Measurements from ENCODE around the gene POU2F3. TPM values are rescaled to one million over a fixed set of nuclear protein-coding genes. Genes with fewer than 3 reads are reported as not detected.

POU2F3 gene
- not detected for total RNA-seq (2021; fragmentation: NEBNext Ultra II Directional; extraction: Animal tissue kit (Norgen Biotek cat#: 25700))
- long read RNA-seq, result 0 reads

DNA sequence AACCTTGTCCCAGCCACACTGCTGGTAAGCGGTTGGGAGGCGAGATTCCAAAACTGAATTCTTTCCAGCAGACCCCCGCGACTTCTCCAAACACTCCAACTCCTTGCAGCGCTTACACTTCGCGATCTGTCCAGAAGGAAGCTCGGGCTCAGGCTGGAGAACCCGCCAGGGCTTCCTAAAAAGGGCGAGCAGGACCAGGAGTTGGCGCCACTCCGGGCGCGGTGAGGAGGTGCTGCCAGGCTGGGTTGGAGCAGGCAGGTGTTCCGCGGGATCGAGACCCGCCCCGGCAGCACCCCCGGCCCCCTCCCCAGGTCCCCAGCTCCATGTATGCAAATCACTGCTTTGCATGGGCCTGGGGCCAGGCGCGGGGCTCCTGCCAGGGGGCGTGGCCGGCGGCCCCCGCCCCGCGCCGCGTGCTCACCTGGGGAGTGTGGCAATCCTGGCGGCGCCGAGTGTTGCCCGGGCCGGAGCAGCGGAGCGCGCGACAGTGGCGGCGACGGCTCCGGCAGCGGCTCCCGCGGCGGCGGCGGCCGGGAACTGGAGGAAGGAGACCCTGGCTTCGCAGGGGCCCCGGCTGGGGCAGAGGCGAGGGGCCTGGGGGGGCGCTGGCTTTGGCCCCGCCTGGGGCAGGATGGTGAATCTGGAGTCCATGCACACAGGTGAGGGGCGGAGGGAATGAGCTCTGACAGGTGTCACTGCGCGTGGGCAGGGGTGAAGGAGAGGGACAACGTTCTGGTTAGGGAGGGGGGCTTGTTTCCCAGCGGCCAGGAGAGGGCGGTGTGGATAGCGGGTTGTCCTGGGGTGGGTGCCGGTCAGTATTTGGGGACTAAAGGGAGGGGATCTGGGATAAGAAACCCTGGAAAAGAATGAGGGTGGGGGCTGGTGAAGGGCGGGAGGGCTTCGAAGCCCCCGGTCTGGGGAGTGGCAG, at the start of gene POU2F3:
Gene POU2F3 (plus strand): TSS at position 428 of the 928 bp plus-strand sequence. CDS start 204 bp downstream, at position 632.
- Mint-ChIP-seq H3K27me3 (ENCODE audit: insufficient read depth) (peaks cover 67% of the 10 kb centered on the region), H3K4me3 (no peak within 1 kb of the TSS), H3K4me1 (ENCODE audit: low read depth) (peaks cover 8% of the 10 kb centered on the region; the same call in 1 of the 2 replicates), H3K9me3 (no peaks in the 10 kb centered on the region), H3K27ac (no peak within 1 kb of the TSS), H3K36me3 (ENCODE audit: low read depth) (no peaks in the 10 kb centered on the region)
- no peak for DNase-seq
- TF ChIP-seq, protein P1, sequence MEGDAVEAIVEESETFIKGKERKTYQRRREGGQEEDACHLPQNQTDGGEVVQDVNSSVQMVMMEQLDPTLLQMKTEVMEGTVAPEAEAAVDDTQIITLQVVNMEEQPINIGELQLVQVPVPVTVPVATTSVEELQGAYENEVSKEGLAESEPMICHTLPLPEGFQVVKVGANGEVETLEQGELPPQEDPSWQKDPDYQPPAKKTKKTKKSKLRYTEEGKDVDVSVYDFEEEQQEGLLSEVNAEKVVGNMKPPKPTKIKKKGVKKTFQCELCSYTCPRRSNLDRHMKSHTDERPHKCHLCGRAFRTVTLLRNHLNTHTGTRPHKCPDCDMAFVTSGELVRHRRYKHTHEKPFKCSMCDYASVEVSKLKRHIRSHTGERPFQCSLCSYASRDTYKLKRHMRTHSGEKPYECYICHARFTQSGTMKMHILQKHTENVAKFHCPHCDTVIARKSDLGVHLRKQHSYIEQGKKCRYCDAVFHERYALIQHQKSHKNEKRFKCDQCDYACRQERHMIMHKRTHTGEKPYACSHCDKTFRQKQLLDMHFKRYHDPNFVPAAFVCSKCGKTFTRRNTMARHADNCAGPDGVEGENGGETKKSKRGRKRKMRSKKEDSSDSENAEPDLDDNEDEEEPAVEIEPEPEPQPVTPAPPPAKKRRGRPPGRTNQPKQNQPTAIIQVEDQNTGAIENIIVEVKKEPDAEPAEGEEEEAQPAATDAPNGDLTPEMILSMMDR (IDR thresholded peaks at IDR 0.05), result peak; percentile 20; the same call in 1 of the 2 replicates

DNA sequence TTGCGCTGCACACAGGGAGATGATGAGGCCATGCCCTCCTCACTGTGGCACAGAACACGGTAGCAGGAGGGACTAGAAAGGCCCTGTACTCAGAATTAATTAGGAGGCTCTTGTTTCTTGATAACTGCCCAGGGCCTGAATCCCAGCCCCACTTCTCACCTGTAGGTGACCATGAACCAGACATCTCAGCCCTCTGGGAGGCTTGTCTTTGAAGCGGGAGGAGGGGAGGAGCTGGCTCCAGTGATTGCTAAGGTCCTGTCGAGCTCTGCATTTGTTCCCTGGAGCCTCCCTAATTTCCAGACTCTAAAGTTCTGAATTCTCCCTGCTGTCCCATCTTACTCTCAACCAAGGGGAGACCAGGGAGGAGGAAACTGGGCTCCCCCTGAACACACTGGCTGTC, 48.9 kb upstream of the POU2F3 start:
- DNase-seq, result no peak
- Mint-ChIP-seq H3K9me3 (no peaks in the 10 kb centered on the region), H3K27ac (no peak overlapping the region), H3K36me3 (ENCODE audit: low read depth) (no peaks in the 10 kb centered on the region), H3K4me1 (ENCODE audit: low read depth) (peaks cover 17% of the 10 kb centered on the region), H3K27me3 (ENCODE audit: insufficient read depth) (peaks cover 16% of the 10 kb centered on the region), H3K4me3 (no peak overlapping the region)
- TF ChIP-seq, protein P1 (IDR thresholded peaks at IDR 0.05), result no peak

DNA sequence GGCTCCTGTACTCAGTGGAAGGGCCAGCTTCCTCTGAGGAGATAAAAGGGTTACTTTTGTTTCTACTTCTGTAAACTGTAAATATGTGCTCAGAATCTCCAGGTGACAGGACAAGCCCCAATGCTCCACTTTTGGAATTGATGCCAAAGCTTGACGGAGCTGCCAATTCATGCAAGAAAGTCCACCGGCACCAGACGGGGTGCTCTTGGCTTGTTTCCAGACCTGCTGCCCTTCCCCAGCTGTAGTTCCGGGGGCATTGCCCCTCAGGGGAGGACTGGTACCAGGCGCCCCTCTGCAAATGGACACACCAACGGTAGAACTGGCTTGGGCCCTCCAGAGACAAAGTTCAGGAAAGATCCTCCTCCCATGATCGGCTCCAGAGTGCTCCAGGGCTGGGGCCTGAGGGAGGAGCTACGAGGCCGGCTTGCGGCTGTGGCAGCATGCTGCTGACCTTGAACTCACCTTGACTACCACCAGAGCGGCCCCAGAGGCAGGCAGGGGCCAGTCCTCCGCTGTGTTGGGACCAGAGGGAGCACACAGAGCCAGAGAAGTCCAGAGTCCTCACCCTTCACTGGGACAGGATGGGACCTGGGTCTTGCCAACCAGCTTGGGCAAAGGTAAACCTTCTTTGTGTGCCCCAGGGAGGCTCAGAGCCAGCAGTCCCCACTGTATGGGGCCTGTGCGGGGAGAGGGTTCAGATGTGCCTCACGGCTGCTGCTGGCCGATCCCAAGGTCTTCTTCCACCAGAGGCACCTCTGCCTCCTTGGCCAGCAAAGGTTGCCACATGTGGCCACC, 46.9 kb upstream of the POU2F3 start:
- Mint-ChIP-seq H3K27me3 (ENCODE audit: insufficient read depth) (peaks cover 14% of the 10 kb centered on the region), H3K27ac (no peak overlapping the region), H3K4me3 (no peak overlapping the region), H3K36me3 (ENCODE audit: low read depth) (no peaks in the 10 kb centered on the region), H3K9me3 (no peaks in the 10 kb centered on the region), H3K4me1 (ENCODE audit: low read depth) (no peaks in the 10 kb centered on the region)
- TF ChIP-seq, protein P1 (IDR thresholded peaks at IDR 0.05), result no peak
- no peak for DNase-seq

DNA sequence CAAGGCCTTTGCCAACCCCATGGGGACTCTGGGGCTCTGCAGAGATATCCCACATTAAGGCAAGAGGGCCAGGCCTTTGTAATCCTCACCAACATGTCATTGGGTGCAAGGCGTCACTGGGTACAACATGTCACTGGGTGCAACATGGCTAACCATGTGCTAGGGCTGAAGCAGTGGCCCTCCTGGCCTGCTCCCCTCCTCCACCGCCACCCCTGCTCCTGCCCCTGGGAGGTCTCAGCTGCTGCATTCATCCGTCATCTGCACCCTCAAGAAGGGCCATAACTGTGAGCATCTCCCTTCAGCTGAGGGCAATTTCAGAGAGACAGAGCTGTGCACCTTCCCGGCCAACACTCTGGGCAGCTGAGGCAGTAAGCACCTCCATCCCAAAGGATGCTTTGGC, 45.8 kb upstream of the POU2F3 start:
- no peaks in the 10 kb centered on the region for H3K4me1 Mint-ChIP-seq (ENCODE audit: low read depth)
- H3K4me3 Mint-ChIP-seq, result no peak overlapping the region
- H3K9me3 Mint-ChIP-seq, result no peaks in the 10 kb centered on the region
- TF ChIP-seq, protein P1 (IDR thresholded peaks at IDR 0.05), result no peak
- H3K27me3 Mint-ChIP-seq (ENCODE audit: insufficient read depth), result peaks cover 14% of the 10 kb centered on the region
- no peak for DNase-seq
- no peak overlapping the region for H3K27ac Mint-ChIP-seq
- no peaks in the 10 kb centered on the region for H3K36me3 Mint-ChIP-seq (ENCODE audit: low read depth)

DNA sequence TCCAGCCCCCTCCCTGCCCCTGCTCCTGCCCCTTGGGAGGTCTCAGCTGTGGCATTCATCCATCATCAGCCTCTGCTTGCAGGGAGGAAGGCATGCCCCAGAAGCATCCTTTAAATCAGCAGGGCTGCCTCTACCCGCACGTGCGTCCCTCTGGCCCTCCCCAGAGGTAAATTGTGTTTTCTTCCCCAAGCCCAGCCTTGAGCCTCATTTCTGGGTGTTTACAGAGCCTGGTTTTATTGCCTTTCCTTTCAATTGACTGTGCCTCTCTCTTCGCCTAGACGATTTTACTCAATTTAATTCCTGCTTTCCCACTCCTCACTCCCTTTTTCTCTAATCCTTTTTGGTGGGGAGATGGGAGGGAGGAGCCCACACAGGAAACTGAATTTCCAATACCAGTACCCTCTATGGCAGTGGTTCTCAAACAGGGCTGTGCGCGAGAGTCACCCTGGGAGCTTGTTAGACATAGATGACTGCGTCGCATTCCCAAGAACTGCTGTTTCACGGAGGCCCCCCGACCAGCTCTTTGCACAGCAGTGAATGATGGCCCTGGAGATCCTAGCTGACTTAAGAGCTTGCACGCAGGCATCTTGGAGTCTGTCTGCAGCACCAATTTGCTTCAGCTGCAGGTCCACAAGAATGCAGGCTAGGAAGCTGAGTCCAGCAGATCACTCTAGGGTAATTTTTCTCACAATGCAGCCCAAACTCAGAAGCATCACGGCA, 44.2 kb upstream of the POU2F3 start:
- H3K4me3 Mint-ChIP-seq, result no peak overlapping the region
- no peak for DNase-seq
- peaks cover 11% of the 10 kb centered on the region for H3K27me3 Mint-ChIP-seq (ENCODE audit: insufficient read depth)
- TF ChIP-seq, protein P1 (IDR thresholded peaks at IDR 0.05), result no peak
- H3K36me3 Mint-ChIP-seq (ENCODE audit: low read depth), result no peaks in the 10 kb centered on the region
- no peaks in the 10 kb centered on the region for H3K4me1 Mint-ChIP-seq (ENCODE audit: low read depth)
- no peaks in the 10 kb centered on the region for H3K9me3 Mint-ChIP-seq
- no peak overlapping the region for H3K27ac Mint-ChIP-seq
